HG03196 (cell line): ENCODE results near the gene DCLK2.

Experiments used
- ATAC-seq: cut with Tn5 transposase; IDR thresholded peaks from one replicate; pipeline ENCODE4 v1.9.1; 2021; ENCODE audit not compliant: unreplicated experiment

DCLK2 gene

DNA sequence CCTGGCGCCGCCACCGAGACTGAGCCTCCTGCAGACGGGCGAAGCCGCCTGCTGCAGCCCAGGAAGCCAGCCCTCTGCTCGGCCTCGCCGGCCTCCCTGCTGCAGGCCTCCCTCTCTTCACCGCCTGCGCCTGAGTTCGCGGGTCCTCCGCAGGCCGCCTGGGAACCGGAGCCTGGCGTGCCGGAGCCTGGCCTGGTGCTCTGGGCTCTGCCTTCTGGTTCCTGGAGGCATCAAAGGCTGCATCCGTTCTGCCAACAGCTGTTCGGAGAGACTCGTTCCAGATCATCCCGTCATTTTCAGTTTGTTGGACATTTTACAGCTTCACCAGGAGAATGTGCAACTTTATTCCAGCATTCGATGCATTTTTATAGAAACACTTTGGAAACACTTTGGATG is 178.0 kb downstream of the DCLK2 start:
- ATAC-seq = no peak

DNA sequence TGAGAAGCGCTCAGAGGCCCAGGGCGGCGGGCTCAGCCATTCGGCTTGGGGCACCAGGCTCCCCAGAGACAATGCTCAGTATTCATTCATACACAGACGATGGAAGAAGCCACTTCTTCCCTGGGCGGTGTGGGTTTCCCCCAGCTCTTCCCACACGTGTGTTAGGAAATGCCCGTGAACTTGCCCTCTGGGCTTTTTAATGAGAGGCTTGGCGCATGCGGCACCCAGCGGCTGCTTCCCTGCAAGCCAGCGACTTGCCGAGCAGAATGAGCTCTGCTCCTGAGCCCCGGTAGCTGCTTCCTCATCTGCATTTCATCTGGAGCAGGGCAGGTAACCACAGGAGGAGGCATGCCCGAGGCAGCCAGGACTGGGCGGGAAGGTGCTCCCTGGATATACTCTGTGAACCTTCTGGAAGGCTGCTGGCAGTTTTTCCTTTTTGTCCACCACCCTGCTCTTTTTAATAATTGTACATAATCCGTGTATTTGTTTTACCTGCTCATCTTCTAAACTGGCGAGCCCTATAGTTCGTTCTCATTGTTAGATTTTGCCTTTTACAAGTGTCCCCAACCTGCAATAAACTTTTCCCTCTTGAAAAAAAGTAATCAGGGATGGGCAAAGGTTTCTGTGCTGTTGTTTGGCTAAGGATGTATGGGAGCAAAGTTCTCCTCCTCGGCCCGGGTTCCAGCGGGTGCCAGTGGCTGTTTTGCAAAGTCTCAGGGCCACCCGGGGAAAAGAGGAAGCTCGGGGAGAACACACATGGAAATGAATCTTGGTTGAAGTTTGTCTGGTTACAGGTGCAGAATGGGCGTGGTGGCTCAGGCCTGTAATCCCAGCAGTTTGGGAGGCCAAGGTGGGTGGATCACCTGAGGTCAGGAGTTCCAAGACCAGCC is 178.8 kb downstream of the DCLK2 start:
- ATAC-seq = no peak

DNA sequence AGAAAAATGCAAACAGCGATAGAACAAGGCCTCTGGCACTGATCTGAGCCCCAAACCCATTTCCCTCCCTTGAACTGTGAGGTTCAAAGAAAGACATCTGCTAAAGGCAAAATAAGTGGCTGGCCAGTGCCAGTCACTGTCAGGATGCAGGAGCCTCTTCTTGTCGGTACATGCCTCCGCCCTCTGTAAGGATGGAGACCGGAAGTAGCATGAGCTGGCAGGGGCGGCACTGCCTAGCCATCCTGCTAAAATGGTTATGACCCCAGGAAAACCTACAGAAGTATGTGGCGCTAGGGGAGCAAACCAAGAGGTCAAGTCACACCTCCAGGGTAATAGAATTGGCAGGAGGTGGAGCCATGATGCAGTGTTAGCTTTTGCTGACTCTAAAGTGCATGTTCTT is 180.3 kb downstream of the DCLK2 start:
- ATAC-seq = no peak

DNA sequence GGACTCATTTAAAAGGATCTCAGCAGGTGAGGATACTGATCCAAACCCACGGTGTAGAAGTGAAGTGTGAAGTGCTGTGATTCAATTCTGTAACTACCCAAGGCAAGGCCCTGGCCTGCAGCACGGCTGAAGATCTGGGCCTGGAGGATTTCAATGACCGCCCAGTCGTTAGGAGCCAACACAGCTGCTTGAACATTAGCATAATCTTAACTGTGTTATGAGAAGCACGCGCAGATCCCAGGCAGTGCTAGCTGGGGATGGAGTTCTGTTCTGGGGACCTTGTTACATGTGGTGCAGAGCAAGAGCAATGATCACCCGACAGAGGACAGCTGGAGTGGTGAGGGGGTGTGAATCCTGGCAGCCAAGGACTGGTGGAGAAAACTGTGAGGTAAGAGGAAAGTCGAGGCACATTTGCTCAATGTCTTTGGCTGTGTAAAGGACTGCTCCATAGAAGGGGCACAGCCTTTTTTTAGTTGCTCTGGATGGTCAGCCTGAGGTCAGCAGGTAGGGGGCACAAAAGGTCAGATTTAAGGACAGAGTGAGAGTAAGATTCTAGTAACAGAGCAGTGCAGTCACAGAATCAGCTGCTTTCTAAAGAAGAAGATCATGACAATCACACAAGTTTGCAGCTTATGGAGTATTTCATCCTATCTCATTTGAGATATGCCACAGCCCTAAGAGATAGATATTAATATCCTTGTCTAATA is 181.8 kb downstream of the DCLK2 start:
- ATAC-seq = no peak

DNA sequence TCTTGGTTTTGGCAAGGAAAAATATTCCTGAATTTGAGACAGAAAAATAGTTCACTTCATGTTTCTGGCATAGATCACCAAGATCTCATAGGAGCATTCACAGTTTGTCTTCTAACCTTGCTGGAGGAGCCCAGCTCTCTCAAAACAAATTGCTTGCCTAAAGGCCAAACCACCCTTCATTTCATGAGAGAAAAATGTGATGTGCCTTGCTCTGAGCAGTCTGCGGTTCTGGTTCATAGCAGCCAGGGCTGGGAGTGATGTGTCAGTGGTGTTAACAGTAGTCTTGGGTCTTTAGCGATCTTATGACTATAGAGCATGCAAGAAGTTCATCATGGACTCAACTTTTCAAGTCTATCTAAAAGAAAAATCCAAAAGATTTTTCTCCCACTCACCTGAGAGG is 183.3 kb downstream of the DCLK2 start:
- ATAC-seq = no peak

DNA sequence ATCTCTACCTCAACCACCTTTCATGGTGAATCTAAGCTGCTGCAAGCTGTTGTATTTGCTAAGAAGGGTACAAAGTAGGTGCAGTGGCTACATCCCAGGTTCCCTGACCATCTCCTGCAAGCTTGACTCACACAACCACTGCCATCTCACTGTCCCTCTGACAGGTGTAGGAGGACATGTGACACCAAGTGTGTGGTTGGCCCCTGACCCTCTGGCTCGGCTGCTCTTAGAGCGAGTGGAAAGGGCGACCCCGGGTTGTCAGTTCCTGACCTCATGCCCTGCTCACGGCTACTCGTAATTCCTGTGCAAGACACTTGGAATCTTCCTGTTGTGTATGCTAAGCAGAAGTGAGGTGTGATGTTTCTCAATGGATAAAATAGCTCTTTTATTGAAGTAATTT is 184.4 kb downstream of the DCLK2 start:
- no peak for ATAC-seq

DNA sequence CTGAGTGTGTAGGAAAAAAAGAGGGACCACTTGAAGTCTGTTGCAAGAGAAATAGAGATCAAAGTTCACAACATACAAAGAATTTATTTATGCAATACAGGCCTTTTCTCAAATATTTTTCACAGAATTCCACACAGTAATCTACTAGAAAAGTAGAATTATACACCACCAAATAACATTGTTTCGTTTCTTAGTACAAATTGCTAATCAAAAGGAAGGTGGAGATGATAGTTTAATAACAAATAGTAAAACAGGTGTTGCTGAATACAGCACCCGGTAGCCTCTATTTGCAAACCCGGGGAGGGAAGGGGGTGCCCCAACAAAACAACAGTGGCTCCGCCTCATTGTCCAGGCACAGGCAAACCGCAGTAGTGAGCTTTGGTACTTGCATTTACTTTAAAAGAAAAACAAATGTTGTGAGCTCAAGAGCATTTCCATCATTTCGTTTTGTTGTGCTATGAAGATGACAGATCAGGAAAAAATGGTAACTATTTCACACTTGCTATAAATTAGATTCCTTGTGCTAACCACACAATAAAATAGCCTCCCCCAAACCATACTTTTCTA is 186.4 kb downstream of the DCLK2 start:
- no peak for ATAC-seq

DNA sequence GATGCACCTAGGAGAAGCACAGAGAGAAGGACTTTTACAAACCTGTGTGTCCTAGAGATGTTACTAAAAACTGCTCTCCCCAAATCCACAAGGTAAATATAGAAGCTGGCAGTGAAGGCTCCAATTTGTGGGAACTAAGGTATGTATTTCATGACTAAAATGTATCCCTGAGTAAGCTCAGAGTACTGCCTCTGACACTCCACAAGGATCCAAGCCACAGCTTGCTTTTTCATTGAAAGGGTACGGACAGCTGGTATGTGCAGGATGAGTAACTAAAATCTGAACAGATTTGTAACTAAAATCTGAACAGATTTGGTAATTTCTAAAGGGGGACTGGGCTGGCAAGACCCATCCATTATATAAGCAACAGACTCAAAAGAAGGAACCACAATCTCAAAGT is 187.6 kb downstream of the DCLK2 start:
- no peak for ATAC-seq

DNA sequence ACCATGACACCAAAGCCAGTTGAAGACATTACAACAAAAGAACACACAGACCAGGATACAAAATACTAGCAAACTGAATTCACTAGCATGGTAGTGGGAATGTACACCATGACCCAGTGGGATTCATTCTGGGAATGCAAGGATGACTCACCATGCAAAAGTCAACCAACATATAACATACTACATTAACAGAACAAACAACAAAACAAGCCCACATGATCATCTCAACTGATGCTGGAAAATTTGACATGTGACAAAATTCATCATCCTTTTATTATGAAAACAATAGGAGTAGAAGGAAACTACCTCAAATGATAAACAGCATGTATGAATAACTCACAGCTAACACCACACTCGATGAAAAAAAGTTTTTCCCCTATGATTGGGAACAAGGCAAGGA is 190.2 kb downstream of the DCLK2 start:
- no peak for ATAC-seq

DNA sequence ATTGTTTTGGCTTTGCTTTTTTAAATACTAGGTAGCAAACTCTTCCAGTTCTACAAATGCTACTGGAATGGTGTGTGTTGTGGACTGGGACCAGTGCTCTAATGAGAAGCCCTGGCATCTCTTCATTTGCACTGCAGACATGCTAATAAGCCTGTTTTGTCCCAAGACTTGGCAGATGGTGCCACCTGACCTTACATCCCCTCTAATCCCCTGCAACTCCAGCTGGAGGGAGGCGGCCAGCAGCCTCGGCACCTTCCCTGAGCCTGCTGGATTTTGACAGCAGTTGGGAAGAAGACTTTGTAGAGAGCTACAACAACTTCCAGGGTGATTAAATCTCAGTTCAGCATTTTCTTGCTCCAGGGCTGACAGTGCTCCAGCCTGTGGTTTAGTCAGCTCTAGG is 200.0 kb downstream of the DCLK2 start:
- ATAC-seq = no peak

DNA sequence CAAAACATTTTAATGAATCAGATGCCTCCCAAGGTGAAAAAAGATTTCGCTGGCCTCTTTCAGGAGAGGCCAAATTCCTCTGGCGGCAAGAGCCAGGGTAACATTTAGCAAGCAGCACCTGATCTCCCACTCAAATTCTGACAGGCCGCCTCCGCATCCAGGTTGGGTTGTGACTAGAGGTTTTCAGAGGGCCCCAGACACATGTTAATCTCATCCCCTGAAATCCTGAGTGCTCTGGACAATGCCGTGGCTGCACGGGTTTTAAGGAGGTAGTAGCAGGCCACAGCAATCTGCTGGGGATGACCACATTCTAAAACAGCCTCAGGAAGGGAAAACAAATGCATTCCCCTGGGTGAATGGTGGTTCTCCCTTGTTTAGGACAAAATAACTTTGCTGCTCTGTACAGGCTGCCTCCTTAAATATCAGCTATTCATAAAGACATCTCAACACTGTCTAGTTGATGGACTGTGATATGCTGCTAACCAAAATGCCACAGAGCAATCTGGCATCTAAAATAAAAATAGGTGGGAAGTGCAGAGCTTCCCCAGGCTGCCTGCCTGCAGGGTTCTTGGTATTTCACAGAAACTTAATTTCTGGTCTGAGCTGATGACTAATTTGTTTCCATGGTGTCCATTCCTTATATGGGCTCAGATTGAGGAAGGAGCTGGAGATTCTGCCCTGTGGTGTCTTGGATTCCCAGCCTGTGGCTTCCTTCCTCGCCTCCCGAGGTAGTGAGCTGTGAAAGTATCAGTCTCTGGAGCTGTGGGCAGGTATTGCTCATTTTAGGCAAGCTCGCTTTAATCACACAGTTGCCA is 202.0 kb downstream of the DCLK2 start:
- ATAC-seq = no peak

DNA sequence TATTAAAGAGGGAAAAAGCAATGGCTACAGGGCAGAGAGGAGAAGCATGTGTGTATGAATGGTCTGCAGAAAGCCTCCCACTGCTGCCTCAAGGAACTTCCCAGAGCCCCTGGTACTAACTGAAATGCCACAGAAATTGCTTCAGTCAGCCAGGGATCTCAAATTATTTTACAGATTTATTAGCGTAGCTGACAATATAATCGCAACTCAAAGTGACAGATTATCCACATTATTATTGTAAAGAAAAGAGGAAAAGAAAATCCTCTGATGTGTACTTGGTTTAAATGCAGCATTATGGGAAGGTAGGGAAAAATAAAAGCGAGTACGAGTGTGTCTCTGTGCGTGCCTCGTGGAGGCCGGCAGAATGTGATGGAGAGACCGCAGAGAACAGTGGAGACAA is 202.7 kb downstream of the DCLK2 start:
- no peak for ATAC-seq

DNA sequence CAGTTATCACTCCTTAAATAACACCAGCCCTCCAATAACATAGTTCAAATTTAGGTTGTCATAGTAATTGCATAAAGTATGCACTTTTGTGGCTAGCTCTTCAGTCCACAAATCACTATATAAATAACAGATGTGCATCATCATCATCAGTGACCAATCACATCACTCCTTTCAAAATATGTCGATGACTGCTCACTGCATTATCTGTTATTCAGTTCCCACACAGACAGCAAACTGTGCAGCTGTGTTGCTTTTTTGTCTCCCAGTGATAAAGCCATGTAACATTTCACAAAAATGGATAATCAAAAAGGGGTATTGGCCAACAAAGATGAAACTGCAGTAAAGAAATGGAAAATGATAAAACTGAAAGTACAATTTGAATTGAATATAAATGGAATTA is 205.4 kb downstream of the DCLK2 start:
- no peak for ATAC-seq

DNA sequence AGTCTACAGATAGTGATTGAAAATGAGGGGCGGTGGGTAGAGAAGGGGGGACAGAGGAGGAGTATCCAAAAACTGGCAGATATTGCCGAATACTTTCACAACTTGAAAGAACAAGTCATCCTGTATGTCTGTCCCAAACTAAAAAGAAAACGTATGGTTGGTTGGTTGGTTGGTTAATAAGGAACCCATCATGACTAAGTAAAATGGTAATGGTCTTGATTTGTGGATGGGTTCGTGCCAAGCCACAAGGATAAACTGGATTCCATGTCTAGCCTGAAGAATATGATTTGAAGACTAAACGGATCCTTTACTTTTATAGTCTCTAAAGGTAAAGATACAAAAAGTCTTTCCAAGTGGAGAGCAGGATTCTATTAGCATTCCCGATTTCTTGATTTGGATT is 208.4 kb downstream of the DCLK2 start:
- no peak for ATAC-seq

DNA sequence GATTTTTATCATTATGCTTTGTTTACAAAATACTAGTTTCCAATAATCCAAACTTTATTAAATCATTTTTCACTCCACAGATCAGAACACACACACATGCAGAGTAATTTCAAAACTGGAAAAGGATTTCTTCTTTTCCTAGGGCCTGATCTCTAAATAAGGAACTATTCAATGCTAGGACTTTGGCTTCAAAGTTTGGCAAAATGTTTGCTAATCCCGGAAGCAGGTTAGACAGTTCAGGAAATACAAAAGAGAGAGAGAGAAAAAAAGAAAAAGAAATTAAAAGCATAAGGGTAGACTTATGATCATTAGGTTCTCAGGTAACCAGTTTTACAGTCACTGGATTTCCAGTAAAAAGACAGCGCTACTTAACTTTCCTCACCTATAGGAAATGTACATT is 211.0 kb downstream of the DCLK2 start:
- ATAC-seq = no peak

DNA sequence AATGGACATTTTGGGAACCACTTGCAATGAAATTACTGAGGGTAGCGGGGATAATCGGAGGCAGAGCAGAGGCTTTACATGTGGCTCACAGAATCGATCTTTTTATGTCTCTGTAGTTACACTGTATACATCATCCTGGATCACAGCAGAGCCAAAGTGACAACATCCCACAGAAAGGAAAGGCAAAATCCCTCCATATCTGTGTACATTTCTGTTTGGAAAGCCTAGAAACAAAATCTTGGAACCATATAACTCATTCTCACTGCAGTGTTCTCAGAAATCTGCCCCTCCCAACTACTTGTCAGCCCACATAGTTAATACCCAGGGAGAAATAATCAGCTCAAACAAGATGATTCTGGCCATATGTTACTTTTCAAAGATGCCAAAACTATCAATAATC is 211.6 kb downstream of the DCLK2 start:
- no peak for ATAC-seq

DNA sequence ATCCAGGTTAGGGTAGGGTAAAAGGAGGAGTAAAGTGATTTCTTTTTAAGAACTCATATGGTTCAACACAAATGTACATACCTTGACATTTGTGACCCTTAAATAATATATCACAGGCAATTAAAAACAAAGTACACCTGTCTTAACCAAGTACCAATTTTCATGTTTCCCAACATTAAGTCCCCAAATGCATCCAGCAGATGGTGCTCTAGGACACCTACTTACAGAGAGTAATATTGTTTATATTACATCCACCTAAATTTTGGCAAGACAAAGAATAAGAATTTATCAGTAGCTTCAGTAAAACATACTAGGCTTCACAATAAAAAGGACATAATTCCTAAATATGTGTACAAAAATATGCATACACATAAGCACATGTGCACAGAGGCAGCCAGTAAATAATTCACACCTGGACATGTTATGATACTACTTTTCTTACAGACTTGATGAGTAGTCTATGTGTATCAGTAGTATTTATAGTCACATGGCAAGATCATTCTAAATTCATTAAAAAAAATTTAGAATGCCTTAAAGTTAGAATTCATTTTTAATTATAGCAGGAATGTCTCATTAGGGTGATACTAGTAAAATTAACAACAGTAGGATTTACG is 219.7 kb downstream of the DCLK2 start:
- ATAC-seq = no peak

DNA sequence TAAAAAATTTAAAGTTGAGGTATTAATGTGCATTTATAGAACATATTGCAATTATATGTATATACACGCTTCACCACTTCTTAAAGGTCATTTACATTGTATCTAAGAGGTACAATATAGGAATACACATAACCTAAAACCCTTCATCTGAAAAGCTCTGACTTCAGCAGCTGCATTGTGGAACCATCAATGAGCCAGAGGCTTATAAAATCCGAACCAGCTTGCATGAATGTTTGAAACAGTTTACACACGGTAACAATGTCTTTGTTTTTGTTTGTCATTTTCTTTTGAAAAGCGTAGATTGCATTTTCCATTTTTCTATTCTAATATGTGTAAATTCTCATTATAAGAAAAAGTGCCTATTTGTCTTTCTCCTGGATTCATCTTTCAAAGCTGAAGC is 221.6 kb downstream of the DCLK2 start:
- no peak for ATAC-seq

DNA sequence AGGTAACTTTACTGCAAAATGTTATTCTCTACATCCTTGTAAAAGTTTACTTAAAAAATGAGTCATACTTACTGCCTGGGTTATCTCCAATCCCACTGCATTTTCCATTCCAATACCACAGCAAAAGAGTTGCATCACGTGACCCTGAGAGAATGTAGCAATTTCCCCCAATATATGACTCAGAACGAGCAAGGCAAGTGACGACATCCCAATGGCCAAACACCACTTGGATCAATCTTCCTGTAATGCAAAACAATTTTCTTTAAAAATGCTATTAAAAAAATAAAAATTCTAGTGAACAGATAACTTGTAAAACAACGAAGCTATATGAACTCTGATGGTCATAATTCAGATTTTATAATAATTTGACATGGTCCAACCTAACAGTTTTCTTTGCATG is 224.3 kb downstream of the DCLK2 start:
- ATAC-seq = no peak

DNA sequence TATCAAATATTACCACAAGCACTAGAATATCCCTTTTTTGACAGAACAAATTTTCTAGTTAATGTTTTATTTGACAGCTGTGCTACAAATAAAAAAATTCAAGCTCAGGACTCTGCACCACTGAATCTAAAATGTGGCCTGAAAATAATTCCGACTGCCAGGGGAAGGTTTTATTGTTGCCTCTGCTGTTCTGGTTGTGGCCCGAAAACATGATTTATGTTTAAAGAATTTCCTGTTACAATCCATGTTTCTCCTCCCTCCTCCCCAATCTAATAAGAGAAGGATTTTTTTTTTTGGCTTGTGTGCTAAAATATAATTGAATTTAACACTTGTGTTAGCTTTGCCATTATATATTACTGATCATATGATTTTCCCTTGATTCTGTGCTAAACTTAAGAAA is 227.8 kb downstream of the DCLK2 start:
- no peak for ATAC-seq

DNA sequence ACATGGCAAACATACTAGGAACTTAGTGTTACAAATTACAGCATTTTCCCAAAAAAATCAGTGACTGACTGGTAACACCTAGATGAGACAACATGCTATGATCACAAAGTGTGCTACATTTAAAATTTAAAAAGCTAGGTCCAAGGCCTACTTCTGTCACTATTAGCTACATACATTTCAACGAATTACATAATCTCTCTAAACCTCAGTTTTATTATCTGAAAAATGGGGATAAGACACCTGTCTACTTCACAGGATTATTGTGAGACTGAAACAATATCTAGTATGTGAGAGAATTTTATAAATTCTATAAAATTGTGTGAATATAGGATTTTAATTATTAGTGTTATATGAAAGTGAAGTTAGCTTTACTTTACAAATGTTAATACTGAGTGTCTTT is 228.5 kb downstream of the DCLK2 start:
- ATAC-seq = no peak
